HuH-7.5 (cell line): ENCODE measurements around the gene SLC12A5.

Experiments
- DNase-seq: peaks from one replicate; pipeline ENCODE4 v3.0.0; 2011; ENCODE audit warnings: low spot score

SLC12A5 gene

DNA sequence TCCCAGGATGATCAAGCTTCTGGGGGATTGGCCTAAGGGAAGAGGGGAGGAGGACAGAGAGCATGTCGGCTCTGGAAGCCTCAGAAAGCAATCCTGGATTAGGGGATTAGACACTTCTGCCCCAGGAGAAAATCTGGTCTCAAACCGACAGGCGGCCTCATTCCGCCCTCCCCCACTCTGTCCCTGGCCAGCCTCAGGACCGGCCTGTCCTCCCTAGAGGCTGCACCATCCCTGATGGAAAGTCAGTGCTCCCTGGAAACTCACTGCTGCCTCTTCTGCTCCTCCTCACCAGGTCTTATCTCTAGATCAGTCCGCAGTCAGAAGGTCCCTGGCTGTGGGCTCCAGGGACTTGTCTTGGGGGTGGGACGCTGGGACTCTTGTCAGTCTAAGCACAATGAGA lies 905 bp upstream of the SLC12A5 start:
- DNase-seq: no peak

DNA sequence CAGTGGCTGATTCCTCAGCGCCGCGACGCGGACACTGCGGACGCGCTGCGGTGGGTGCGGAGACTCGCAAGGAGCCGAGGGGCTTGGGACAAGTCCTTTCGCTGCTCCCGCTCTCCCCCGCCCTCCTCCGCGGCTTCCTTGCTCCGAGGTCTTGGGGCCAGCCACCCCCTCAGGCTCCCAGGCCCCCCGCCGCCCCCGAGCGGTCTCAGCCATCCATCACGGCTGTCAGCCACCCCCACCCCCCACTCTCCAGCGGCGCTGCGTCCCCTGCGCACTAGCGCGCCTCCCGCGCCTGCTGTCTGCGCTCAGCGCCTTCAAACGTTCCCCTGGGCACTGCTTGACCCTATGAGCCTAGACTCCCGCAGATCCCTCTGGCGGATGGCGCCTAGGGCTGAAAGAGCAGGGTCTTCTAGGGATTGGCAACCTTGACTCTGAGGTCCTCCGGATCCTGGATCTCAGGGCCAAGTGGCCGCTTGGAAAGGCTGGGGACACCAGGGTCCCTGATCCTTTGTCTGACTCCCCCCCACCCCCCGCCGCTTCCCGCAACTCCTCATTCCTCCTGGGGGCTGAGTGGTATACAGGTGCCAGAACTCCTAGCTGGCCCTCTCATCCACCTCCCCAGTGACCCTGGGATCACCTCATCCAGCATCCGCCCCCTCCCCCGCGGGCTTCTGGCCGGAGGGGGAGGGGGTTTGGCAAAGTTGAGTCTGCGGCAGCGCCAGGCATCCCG lies 1.4 kb downstream of the SLC12A5 start:
- DNase-seq: no peak

DNA sequence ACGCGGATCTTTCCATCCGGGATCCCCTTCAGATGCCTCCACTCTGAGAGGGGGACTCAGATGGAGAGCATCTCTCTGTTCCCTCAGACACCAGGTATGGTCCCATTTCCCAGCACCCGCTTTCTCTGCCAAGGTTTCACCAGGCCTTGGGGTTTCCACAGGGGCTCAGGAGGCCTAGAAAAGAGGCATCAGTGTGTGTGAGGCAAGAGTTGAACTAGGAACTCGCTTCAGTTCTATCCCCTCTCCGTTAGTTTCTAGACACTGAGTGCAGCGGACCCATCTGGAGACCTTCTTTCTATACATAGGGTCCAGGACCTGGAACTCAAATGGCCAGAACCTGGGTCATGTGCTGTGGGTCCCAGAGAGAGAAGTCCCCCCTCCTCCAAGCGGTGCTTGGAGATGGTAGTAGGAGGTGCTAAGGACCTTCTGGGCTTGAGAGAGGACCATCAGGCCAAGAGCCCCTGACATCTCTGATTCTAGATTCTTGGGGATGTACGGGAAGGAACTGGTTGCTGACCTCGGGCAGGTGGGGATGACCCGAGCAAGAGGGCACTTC lies 2.1 kb downstream of the SLC12A5 start:
- DNase-seq: no peak

GRCh38 chr20:46031701-46032254 lies 2.8 kb downstream of the SLC12A5 start:
- DNase-seq: no peak

DNA sequence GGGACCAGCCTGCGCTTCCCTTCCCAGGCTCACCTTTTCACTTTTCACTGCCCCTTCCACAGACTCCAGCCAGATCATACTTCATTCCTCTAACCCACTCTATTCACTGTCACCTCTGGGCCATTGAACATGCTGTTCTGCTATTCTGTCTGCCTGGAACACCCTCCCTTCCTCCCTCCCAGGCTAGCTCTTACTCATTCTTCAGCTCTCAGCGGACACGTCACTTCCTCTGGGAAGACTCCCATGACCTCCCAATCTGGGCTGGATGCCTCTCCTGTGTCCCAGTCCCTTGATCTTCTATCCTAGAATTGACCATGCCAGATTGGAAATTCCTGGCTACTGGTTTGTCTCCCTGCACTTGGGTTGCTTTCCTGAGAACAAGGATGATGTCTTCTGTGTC lies 5.0 kb downstream of the SLC12A5 start:
- DNase-seq: no peak

DNA sequence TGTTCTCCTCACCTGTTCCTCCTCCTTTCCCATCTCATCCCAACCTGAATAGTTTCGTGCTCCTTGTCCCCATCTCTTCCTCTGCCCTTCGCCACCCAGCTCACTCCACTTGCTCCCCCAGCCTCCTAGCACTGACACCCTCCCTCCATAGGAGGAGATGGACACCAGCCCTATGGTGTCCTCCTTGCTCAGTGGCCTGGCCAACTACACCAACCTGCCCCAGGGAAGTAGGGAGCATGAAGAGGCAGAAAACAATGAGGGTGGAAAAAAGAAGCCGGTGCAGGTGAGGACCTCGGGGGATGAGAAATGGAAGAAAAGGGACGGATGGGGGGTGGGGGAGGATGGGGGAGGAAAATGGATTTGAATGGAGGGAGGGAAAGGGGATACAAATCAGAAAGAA lies 6.2 kb downstream of the SLC12A5 start:
- no peak for DNase-seq

DNA sequence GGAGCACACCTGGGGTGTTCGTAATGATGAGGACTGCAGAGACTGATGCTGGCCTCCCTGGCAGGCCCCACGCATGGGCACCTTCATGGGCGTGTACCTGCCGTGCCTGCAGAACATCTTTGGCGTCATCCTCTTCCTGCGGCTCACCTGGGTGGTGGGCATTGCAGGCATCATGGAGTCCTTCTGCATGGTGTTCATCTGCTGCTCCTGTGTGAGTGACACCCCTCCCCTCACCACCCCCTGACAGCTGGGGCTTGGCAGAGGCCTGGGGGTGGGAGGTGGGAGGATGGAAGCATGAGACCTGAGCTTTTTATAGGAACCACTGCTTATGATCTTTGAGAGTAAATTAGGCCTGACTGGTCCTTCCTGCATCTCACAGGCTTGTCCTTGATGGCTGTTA lies 6.7 kb downstream of the SLC12A5 start:
- DNase-seq: no peak

- no peak for DNase-seq
These were observed 7.4 kb downstream of the SLC12A5 start for GRCh38 chr20:46036370-46036769.

- DNase-seq: no peak
These were observed 8.0 kb downstream of the SLC12A5 start for GRCh38 chr20:46037036-46037435.

- DNase-seq: peak; percentile 79
These were observed 12.0 kb downstream of the SLC12A5 start for GRCh38 chr20:46040902-46041535.

DNA sequence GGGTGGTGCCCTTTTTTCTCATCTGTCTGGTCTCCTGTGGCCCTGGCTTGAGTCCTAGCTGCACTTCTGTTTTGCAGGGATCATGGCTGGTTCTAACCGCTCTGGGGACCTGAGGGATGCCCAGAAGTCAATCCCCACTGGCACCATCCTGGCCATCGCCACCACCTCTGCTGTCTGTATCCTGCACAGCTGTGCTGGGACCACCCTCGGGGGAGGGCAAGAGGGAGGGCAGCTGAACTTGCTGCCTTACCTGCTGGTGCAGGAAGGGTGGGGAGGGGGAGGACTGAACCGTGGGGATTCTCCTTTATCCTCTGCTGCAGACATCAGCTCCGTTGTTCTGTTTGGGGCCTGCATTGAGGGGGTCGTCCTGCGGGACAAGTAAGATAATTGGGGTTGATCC lies 14.5 kb downstream of the SLC12A5 start:
- no peak for DNase-seq

GRCh38 chr20:46044896-46045295 lies 15.9 kb downstream of the SLC12A5 start:
- DNase-seq: no peak

GRCh38 chr20:46046588-46047310 lies 17.7 kb downstream of the SLC12A5 start:
- no peak for DNase-seq

GRCh38 chr20:46047821-46048220 lies 18.8 kb downstream of the SLC12A5 start:
- no peak for DNase-seq

GRCh38 chr20:46049190-46049589 lies 20.2 kb downstream of the SLC12A5 start:
- no peak for DNase-seq

DNA sequence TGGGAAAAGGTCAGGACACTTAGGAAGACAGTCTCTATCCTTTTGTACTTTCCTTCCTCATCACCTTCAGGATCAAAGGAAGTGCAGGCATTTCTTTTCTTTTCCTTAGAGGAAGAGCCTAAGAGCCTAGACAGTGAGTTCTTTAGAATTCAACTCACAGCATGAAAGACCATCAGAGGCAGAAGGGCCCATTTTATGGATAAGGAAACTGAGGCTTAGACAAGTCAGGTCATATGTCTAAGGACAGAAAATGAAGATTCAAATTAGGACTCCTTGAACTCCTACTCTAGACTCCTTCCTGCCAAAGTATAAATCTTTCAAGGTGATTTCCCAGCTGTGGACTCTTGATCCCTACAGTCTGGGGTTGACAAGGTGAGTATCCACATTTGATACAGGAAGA lies 20.8 kb downstream of the SLC12A5 start:
- no peak for DNase-seq

DNA sequence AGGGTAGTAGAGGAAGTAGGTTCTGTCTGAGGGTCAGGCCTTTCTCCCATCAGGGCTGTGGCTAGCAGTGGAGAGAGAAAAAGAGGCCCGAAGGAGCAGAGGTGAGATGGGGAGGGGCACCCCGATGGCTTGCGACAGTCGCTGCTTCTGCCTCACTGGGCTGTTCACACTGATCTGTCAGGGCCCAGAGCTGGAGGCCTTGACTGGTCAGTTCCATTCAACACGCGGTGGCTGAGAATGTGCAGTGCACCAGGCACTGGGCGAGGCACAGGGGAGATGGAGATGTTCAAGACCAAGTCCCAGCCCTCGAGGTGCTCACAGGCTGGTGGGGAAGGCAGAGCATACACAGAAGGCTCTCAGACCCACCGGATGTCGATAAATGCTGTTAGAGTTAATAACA lies 21.4 kb downstream of the SLC12A5 start:
- no peak for DNase-seq

DNA sequence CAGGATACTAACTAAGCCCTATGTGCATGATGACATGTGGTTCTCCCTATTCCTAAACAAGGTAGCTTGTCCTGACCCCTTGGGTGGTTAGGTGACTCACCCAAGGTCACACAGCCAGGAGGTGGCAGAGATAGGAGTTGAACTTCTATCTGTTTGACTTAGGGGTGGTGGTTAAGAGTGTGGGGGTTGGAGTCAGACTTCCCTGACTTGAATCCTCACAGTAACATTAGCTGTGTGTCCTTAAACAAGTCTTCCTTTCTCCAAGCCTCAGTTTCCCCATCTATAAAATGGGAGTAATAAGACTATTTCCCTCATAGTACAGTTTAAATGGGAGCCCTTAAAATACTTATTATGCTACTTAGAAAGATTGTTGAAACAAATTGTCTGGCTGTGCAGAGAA lies 21.9 kb downstream of the SLC12A5 start:
- no peak for DNase-seq

DNA sequence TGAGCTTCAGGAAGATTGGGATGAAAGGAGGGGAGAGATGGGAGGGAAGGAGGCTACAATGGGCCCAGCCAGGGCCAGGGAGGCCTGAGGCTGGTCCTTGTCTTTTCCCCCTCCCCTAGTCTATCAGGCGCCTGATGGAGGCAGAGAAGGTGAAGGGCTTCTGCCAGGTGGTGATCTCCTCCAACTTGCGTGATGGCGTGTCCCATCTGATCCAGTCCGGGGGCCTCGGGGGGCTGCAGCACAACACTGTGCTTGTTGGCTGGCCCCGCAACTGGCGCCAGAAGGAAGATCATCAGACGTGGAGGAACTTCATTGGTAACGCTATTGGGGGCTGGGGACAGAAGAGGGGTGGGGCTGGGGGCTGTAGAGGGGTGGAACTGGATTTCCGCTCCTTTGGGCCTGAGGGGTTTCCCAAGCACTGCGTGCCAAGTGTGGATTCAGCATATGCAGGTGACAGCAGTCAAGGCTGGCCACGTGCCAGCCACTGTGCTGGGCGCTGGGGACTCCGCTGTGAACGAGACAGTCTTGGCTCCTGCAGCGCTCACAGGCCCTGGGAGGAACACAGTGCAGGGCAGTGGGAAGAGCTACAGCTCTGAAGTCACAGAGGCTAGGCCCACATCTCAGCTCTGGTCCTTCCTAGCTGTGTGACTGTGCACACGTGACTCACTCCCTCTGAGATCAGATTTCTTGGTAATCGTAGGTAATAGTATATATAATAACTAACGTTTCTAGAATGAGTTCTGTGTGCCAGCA lies 22.7 kb downstream of the SLC12A5 start:
- no peak for DNase-seq

DNA sequence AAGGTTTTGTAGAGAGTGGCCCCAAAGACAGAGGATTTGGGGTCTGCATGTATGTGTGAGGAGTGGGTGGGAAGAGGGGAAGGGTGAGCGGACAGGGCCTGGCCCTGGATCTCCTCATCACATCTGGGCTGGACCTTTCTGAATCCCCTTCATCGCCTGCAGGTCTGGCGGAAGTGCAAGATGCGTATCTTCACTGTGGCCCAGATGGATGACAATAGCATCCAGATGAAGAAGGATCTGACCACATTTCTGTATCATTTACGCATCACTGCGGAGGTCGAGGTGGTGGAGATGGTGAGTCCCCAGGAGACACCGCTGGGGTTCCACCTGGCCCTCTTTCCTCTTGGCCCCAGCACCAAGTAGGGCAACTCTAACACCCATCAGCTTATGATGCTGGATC lies 24.4 kb downstream of the SLC12A5 start:
- no peak for DNase-seq

GRCh38 chr20:46054606-46055005 lies 25.6 kb downstream of the SLC12A5 start:
- DNase-seq: no peak

GRCh38 chr20:46055269-46055668 lies 26.3 kb downstream of the SLC12A5 start:
- DNase-seq: no peak
